NCI-H2227 (cell line): ENCODE data around the gene EXD2.
A peak's percentile ranks its signal among the peaks of the same experiment; 100 is the strongest.
"Not testable (repeated sequence)": the region's sequence is repeated elsewhere in the genome, so short reads cannot be mapped to it uniquely, and the experiment has no call there.

ENCODE experiments used
- DNase-seq: peaks from one replicate; lab custom pipeline; 2025; ENCODE audit not compliant: unreplicated experiment; lab: John Stamatoyannopoulos, UW

The EXD2 gene

GRCh38 chr14:69191340-69192111 lies at the start of gene EXD2:
TSS of gene EXD2 (plus strand) at chr14:69191498. CDS start at chr14:69209471, 17,973 bp downstream.
- DNase-seq, result peak; percentile 95

GRCh38 chr14:69141550-69141949 lies 49.7 kb upstream of the EXD2 start:
- DNase-seq, result no peak

- DNase-seq, result no peak
These were observed 49.2 kb upstream of the EXD2 start for GRCh38 chr14:69142101-69142500.

GRCh38 chr14:69149461-69150244 lies 41.6 kb upstream of the EXD2 start:
- no peak for DNase-seq

GRCh38 chr14:69151458-69152180 lies 39.7 kb upstream of the EXD2 start:
- DNase-seq, result peak; percentile 77

GRCh38 chr14:69152181-69152901 lies 39.0 kb upstream of the EXD2 start:
- DNase-seq, result peak; percentile 63

- no peak for DNase-seq
These were observed 38.5 kb upstream of the EXD2 start, which contains the start of gene DCAF5 for GRCh38 chr14:69152902-69153151. TSS of gene DCAF5 (minus strand) at chr14:69153119. CDS start at chr14:69152978, 141 bp downstream.

- peak; percentile 94 for DNase-seq
These were observed 38.0 kb upstream of the EXD2 start for GRCh38 chr14:69153152-69153872.

GRCh38 chr14:69153873-69154270 lies 37.4 kb upstream of the EXD2 start:
- peak; percentile 56 for DNase-seq

GRCh38 chr14:69154779-69155178 lies 36.5 kb upstream of the EXD2 start:
- peak; percentile 35 for DNase-seq

GRCh38 chr14:69156224-69156623 lies 35.1 kb upstream of the EXD2 start:
- DNase-seq, result no peak

GRCh38 chr14:69161590-69161989 lies 29.7 kb upstream of the EXD2 start:
- no peak for DNase-seq

GRCh38 chr14:69165787-69166186 lies 25.5 kb upstream of the EXD2 start:
- DNase-seq, result not testable (repeated sequence)

GRCh38 chr14:69170839-69171238 lies 20.5 kb upstream of the EXD2 start:
- DNase-seq, result no peak

GRCh38 chr14:69171569-69171968 lies 19.7 kb upstream of the EXD2 start:
- no peak for DNase-seq

GRCh38 chr14:69175130-69175529 lies 16.2 kb upstream of the EXD2 start:
- DNase-seq, result no peak

- no peak for DNase-seq
These were observed 9.8 kb upstream of the EXD2 start for GRCh38 chr14:69181491-69181890.

- DNase-seq, result not testable (repeated sequence)
These were observed 8.7 kb upstream of the EXD2 start for GRCh38 chr14:69182580-69182979.

- DNase-seq, result no peak
These were observed 7.6 kb upstream of the EXD2 start for GRCh38 chr14:69183735-69184134.

GRCh38 chr14:69190191-69190590 lies 1.1 kb upstream of the EXD2 start:
- DNase-seq, result no peak
